Activated CD8-positive, alpha-beta memory T cell treated with anti-CD3 and anti-CD28 coated beads, Interleukin-2, amount 50 U/mL, for 48 hours (primary cell): Measurements from ENCODE around the gene NPPC.

ENCODE experiments used
- DNase-seq: peaks from one replicate; pipeline ENCODE4 v3.0.0-alpha.2; 2020

NPPC gene

DNA sequence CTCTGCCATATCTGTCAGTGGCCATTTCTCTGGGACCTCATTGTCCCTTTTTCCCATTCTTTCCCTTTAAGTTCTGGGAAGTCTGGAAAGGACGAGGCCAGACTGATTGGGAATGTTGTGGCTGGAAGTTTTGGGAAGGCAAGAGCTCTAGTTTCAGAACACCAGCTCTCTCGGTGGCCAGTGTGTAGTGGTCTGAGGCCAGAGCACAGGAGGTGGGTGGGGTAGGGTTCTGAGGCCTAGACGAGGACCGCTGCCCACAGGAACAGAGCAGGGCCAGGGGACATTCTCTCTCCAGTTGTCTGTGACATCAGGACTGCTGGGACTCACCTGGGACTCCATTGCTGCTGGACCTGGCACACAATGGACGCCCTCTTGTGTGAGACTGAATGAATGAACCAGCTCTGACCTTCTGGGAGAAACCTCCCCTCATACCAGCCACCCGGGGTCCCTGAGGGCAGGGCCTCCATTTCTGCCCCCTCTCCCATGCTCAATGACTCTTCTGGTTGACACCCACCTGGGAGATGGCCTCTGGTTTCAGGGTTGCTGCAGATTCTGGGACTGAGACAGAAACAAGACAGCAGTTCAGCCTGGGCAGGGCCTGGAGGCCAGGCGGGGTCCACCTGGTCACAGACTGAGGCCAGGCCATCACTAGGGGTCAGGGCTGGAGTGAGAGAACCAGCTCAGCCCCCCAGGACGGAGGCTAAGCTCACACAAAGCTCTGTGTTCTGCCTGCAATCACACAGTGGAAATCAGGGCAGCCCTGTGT is 8.4 kb upstream of the NPPC start:
- DNase-seq = no peak

- no peak for DNase-seq
Observed at GRCh38 chr2:231933916-231934401, 7.8 kb upstream of the NPPC start.

DNA sequence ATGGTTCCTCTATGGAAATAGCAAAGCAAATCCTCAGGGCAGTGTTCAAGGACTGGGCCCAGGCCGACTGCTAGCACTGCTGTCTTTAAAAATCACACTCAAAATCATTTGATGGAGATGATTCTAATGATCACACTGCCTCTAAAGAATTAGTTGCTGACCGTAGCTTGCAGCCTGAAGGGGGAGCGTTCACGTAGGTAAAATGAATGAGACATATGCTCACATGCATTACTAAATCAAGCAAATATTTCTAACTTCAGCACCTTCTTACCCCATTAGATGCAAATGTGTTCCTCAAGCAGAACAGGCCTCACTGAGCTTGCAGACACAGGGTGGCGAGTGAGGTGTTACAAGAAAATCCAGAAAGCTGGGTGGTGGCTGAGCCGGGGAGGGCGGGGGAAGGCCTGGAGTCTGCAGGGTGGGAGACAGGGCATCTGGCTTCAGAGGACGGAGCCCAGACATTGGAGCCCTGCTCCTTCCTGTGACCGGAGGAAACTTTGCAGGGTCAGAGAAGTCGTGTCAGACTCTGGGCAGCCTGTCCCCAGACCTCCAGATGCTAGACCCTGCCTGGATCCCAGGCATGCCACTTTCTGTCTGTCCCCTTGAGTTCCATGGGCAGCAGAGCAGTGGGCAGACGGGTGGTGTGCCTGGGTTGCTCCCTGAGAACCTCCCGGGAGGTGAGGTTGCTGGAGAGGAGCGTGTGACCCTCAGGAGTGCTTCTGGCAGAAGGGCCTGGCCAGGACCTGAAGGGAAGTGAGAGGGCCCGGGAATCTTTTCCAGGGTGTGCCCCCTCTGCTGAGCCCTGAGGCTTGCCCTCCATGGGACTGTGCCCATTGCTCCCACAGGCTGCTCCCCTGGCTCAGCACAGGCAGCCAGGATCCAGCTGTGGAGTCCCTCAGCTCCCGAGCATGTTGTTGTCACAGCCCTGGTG is 7.1 kb upstream of the NPPC start:
- no peak for DNase-seq

DNA sequence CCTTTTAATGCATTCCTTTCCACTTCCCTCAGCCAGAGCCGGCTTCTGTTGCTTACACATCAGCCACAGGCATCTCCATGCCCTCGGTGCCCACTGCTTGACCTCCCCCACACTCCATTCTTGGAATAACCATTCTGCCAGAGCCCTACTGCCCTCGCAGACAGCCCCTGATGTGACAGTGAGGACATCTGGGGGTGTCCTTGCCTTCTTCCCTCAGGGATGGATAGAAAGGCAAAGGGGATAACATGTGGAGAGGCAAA is 6.4 kb upstream of the NPPC start:
- no peak for DNase-seq

DNA sequence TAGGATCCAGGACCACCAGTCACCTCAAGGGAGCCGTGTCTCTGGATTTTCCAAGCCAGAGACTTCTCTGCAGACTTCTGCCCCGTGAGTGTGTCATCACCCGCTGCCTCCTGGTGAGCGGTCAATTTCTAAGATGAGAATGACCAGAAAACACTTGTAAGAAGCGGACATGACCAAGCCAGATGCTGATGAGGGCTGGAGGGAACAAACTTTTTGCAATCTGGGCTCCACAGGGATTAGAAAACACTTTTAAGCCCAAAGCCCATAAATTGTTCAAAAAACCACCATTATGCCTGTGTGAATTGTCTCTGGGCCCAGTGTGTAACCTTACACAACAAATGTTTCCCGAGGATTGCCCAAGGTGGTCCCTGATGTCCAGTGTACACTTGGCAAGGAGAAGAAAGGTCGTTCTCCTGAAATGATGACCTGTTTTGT is 5.3 kb upstream of the NPPC start:
- DNase-seq = no peak

GRCh38 chr2:231930593-231931281 is 4.5 kb upstream of the NPPC start:
- DNase-seq = no peak

GRCh38 chr2:231929961-231930592 is 3.9 kb upstream of the NPPC start:
- peak; percentile 80 for DNase-seq

- DNase-seq = peak; percentile 47
Observed at GRCh38 chr2:231928901-231929725, 2.9 kb upstream of the NPPC start.

DNA sequence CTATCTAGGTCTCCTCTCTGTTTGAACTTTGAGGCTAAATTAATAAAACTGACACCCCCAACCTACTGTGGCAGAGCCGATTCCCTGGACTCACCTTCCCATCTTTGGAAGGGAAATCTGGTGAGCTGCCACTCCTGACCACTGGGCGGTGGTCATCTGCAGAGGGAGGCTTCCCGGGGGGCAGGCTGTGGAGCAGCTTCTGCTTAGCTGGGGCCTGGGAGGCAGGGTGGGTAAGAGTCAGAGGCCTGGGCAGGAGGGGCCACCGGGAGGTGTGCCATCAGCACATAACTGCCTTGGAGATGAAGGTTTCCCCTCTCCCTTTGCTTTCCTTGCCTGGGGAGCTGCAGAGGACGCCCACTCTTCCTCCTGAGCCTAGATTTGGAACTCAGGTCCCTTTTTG is 2.3 kb upstream of the NPPC start:
- DNase-seq = no peak

GRCh38 chr2:231927566-231927890 is 1.3 kb upstream of the NPPC start:
- DNase-seq = no peak

DNA sequence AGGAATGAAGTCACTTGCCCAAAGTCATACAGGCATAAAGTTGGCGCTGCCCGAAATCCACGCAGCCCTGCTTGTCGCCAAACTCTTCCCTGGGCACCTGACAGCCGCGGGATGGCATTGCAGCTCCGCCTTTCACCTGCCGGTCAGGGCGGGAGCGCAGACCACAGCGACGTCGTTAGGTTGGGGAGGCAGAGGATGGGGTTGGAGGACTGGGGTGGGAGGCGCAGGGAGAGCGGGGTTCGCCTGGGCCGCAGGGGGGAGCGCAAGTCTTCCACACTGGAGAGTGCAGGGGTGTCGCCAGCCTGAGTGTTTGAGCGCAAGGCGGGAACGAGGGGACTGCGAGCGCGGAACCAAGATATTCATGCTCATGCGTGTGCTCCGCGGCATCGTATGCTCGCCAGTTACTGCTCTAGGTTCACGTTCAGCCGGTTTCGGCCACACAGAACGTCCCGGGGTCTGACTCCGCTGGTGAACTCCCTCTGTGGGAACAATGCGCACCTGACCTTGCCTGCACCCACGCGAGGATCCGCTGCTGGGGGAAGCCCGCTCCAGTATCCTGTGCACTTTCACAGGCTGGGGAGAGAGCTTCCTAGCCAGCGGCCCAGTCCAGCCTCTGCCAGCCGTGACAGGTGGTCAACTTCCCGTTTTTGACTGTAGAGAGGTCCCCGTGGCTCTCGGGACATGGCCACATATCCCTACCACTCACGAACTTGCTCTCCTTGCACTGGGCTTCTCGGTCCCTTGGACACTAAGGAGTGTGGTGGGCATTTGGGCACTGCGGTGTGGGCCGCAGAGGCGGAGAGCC is 767 bp upstream of the NPPC start:
- DNase-seq = peak; percentile 69

GRCh38 chr2:231925303-231926179 is 655 bp downstream of the NPPC start:
- peak; percentile 94 for DNase-seq

DNA sequence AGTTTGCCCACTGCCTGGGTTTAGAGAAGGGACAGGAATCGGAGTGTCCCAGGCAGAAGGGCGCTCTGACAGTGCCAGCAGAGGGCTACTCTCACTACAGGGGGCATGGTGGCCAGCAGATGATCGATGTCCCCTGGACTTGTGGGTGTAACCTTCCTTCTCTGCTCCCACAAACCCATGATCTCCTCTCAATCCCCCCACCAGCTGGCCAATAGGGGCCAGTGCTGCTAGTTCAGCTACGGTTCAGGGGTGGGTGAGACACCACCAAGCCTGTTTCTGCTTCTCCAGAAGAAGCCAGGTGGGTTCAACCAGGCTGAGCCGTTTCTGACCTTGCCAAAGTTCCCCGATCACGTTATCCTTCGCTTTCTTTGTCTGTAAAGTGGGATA is 1.3 kb downstream of the NPPC start:
- DNase-seq = no peak

GRCh38 chr2:231923951-231924888 is 2.0 kb downstream of the NPPC start:
- DNase-seq = no peak

- DNase-seq = no peak
Observed at GRCh38 chr2:231923010-231923344, 3.2 kb downstream of the NPPC start.

- no peak for DNase-seq
Observed at GRCh38 chr2:231922311-231923009, 3.7 kb downstream of the NPPC start.

GRCh38 chr2:231920795-231921194 is 5.4 kb downstream of the NPPC start:
- DNase-seq = no peak

DNA sequence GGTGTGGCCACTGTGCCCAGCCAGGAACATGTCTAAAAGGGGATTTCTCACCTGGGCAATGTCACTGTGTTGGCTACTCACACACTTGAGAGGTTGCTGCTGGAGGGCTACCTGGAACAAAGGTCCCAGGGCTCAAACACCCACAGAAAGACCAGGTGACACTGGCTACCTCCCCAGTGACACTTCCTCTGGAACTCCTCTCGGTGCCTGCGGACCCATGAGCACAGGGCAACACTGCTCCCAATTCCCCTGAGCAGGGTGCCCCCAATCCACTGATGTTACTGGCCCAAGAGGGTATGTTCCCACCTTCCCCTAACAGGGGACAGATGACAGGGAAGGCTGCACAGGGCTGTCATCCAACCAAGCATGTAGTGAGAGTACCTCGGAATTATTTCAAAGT is 5.8 kb downstream of the NPPC start:
- DNase-seq = no peak
